ENCODE results near the gene DEFB131B.

Gene DEFB131B

GRCh38 chr11:71928737-71929443, 50.6 kb downstream of the DEFB131B start, which contains the start of gene RNF121:
RNF121 (plus strand) TSS chr11:71929046; CDS start chr11:71929062, 16 bp downstream.
- no peaks in the 10 kb centered on the region for H3K9me3 ChIP-seq (ENCODE audit: control insufficient read depth, low read length)
- H3K79me2 ChIP-seq, result peaks cover 19% of the 10 kb centered on the region
- peak within 1 kb of the TSS; percentile 87 for H3K4me2 ChIP-seq (ENCODE audit: low read length)
- peak within 1 kb of the TSS; percentile 93 for H3K4me3 ChIP-seq (ENCODE audit: low read depth, low read length)
- peaks cover 4% of the 10 kb centered on the region for H3K4me1 ChIP-seq
- no peaks in the 10 kb centered on the region for H3K27me3 ChIP-seq (ENCODE audit: control insufficient read depth, insufficient read depth, low read length)
- peak within 1 kb of the TSS; percentile 19 for H3K9ac ChIP-seq
- peak within 1 kb of the TSS; percentile 92 for H2AFZ ChIP-seq
- no peak for TF ChIP-seq CTCF (IDR thresholded peaks at IDR 0.05)
- peak within 1 kb of the TSS; percentile 82 for H3K27ac ChIP-seq
- H3K36me3 ChIP-seq (ENCODE audit: control insufficient read depth, insufficient read depth, low read length), result no peaks in the 10 kb centered on the region

- Histone ChIP-seq H3K9ac (no peak overlapping the region), H3K27me3 (ENCODE audit: control insufficient read depth, insufficient read depth, low read length) (no peaks in the 10 kb centered on the region), H2AFZ (no peak overlapping the region), H3K36me3 (ENCODE audit: control insufficient read depth, insufficient read depth, low read length) (no peaks in the 10 kb centered on the region), H3K4me3 (ENCODE audit: low read depth, low read length) (peak overlapping the region; percentile 93), H3K79me2 (peaks cover 19% of the 10 kb centered on the region), H3K27ac (peak overlapping the region; percentile 82), H3K9me3 (ENCODE audit: control insufficient read depth, low read length) (no peaks in the 10 kb centered on the region), H3K4me2 (ENCODE audit: low read length) (peak overlapping the region; percentile 87), H3K4me1 (peaks cover 6% of the 10 kb centered on the region)
- TF ChIP-seq CTCF (IDR thresholded peaks at IDR 0.05), result no peak
Observed at GRCh38 chr11:71929491-71929890, 51.2 kb downstream of the DEFB131B start.

- Histone ChIP-seq H3K9ac (no peak overlapping the region), H3K4me2 (ENCODE audit: low read length) (no peak overlapping the region), H3K79me2 (peaks cover 19% of the 10 kb centered on the region), H3K27me3 (ENCODE audit: control insufficient read depth, insufficient read depth, low read length) (no peaks in the 10 kb centered on the region), H3K27ac (no peak overlapping the region), H3K4me3 (ENCODE audit: low read depth, low read length) (no peak overlapping the region), H3K36me3 (ENCODE audit: control insufficient read depth, insufficient read depth, low read length) (no peaks in the 10 kb centered on the region), H2AFZ (no peak overlapping the region), H3K4me1 (peaks cover 6% of the 10 kb centered on the region), H3K9me3 (ENCODE audit: control insufficient read depth, low read length) (no peaks in the 10 kb centered on the region)
- no peak for TF ChIP-seq CTCF (IDR thresholded peaks at IDR 0.05)
Observed at GRCh38 chr11:71930556-71931244, 52.4 kb downstream of the DEFB131B start.

GRCh38 chr11:71931245-71931602, 53.0 kb downstream of the DEFB131B start:
- Histone ChIP-seq H3K9me3 (ENCODE audit: control insufficient read depth, low read length) (no peaks in the 10 kb centered on the region), H3K4me3 (ENCODE audit: low read depth, low read length) (no peak overlapping the region), H3K4me2 (ENCODE audit: low read length) (no peak overlapping the region), H3K27me3 (ENCODE audit: control insufficient read depth, insufficient read depth, low read length) (no peaks in the 10 kb centered on the region), H3K36me3 (ENCODE audit: control insufficient read depth, insufficient read depth, low read length) (no peaks in the 10 kb centered on the region), H3K79me2 (peaks cover 19% of the 10 kb centered on the region), H3K27ac (no peak overlapping the region), H2AFZ (no peak overlapping the region), H3K4me1 (peaks cover 6% of the 10 kb centered on the region), H3K9ac (no peak overlapping the region)
- TF ChIP-seq CTCF (IDR thresholded peaks at IDR 0.05), result no peak
